Central memory CD4-positive, alpha-beta T cell (primary cell): ENCODE data around the gene C5orf58.
A peak's percentile ranks its signal among the peaks of the same experiment; 100 is the strongest.

Experiments
- DNase-seq: peaks from one replicate; pipeline ENCODE4 v3.0.0; 2022

Gene C5orf58

GRCh38 chr5:170285181-170285580 is 52.4 kb downstream of the C5orf58 start:
- DNase-seq: no peak

- DNase-seq: no peak
These were observed 53.7 kb downstream of the C5orf58 start for GRCh38 chr5:170286386-170286925.

DNA sequence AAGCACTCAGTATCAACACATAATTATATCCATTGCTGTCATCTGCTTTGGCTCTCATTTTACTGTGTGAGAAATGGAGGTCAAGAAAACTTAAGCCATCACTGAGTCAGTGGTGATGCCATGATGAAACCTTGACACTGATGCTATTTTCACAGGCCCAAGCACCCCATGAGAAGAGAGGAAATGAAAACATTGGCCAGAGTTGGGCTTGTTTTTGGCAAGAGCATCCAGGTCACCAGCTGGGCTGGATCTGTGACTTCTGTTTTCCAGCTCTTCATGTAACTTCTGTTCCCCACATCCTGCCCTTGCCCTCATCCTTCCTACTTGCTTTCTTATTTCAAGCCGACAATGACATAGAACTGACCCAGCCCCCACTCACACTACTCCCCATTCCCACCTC is 54.7 kb downstream of the C5orf58 start:
- no peak for DNase-seq

- no peak for DNase-seq
These were observed 55.4 kb downstream of the C5orf58 start for GRCh38 chr5:170288151-170288550.

- DNase-seq: no peak
These were observed 55.8 kb downstream of the C5orf58 start for GRCh38 chr5:170288551-170288950.

DNA sequence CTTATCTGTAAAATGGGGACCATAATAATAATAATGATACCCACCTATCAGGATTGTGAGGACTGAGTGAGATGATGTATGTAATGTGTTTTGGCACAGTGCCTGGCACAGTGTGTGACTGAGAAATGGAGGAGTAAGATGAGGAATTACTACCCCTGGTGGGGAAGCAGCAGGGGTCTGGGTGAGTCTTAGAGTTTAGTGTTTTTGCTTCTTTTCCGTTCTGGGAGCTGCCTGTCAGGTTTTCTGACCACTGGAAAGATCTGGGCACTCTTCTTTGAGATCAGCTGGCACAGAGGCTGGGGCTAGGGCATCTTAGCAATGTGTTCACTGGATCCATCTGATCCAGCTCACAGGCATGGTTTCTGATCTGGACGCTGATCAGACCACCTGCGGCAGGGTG is 56.3 kb downstream of the C5orf58 start:
- DNase-seq: no peak

DNA sequence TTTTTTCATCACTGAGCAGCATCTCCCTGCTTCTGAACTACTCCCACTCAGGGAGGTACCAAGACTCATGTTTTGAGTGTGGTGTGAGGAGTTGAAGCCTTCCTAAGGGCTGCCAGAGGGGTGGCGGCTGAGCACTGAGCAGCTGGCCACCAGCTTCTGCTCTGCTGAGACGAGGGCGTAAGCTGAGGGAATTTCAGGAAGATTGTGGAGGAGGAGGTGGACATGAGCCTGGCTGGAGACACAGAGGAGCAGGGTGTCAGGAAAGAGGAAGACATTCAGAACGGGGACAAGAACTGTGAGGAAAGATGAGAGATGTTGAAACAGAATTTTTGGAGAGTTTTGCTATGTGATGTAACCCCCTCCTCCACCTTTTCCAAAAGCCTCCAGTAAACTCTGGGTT is 57.0 kb downstream of the C5orf58 start:
- no peak for DNase-seq

DNA sequence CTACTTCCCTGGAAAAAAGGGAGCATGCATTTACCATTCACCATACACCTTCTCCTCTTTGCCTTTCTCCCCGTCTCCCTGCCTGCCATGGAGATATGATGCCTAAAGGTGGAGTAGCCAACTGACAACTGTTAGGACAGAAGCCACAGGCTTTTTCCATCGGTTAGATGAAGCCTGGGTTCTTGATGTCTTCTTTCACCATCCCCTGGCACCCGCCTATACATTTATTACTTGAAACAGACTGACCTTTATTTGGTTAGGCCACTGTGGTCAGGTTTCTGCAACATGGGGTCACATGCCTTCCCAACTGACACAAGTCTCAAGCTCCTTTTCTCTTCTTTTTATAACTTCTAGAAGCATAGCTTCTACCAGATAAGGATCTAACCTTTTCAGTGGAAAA is 57.7 kb downstream of the C5orf58 start:
- DNase-seq: no peak

GRCh38 chr5:170292179-170293104 is 59.7 kb downstream of the C5orf58 start:
- no peak for DNase-seq

- peak; percentile 43 for DNase-seq
These were observed 60.5 kb downstream of the C5orf58 start for GRCh38 chr5:170293273-170293672.

- DNase-seq: no peak
These were observed 61.3 kb downstream of the C5orf58 start for GRCh38 chr5:170294057-170294456.

GRCh38 chr5:170294556-170294955 is 61.8 kb downstream of the C5orf58 start:
- no peak for DNase-seq
